GM19328 (cell line): ENCODE results near the gene ODAPH.
"Not testable (repeated sequence)": the region's sequence is repeated elsewhere in the genome, so short reads cannot be mapped to it uniquely, and the experiment has no call there.

ENCODE experiments used
- ATAC-seq: cut with Tn5 transposase; IDR thresholded peaks from one replicate; pipeline ENCODE4 v1.9.1; 2021; ENCODE audit warnings: mild to moderate bottlenecking, moderate library complexity; ENCODE audit not compliant: unreplicated experiment

The ODAPH gene

DNA sequence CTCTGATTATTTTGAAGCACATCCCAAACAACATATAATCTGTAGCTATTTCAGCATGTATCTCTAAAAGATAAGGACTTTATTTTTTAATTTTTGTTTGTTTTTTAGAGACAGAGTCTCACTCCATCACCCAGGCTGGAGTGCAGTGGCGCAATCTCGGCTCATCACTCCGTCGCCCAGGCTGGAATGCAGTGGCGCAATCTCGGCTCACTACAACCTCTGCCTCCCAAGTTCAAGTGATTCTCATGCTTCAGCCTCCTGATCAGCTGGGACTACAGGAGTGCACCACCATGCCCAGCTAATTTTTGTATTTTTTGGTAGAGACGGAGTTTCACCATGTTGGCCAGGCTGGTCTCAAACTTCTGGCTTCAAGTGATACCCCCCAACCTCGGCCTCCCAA lies 11.6 kb upstream of the ODAPH start:
- not testable (repeated sequence) for ATAC-seq

DNA sequence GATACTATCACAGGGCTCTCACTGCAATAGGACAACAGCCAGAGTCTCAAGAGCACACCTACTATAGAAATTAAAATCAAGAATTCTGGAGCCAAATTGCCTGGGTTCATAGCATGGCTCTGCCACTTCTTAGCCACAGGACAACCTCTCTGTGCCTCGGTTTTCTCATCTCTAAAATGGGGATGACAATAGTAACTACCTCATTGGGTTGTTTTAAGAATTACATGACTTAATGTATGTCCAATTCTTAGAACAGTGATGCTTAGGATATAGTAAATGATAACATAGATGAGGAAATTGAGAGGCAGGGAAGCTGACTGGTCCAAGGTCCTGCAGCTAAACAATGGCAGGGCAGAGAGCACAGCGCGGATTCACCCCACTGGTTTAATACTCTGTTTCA lies 11.0 kb upstream of the ODAPH start:
- ATAC-seq = no peak

DNA sequence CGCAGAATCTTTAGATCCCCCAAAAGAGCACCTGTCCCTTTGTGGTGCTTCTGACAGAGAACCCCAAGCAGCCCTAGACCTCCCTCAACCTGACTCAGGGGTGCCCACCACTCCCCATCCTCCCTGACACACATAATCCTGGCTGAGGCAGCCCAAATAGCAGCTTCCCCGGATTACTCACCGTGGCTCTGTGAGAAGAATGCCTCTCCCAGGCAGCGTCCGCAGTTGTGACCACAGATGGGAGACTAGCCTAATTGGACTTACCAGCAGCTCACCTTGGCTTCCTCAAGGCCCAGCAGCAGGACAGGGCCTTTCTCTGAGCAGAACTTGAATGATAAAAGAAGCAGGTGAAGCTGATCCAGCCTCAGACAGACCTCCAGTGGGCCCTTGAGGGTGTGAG lies 10.3 kb upstream of the ODAPH start:
- ATAC-seq = no peak

DNA sequence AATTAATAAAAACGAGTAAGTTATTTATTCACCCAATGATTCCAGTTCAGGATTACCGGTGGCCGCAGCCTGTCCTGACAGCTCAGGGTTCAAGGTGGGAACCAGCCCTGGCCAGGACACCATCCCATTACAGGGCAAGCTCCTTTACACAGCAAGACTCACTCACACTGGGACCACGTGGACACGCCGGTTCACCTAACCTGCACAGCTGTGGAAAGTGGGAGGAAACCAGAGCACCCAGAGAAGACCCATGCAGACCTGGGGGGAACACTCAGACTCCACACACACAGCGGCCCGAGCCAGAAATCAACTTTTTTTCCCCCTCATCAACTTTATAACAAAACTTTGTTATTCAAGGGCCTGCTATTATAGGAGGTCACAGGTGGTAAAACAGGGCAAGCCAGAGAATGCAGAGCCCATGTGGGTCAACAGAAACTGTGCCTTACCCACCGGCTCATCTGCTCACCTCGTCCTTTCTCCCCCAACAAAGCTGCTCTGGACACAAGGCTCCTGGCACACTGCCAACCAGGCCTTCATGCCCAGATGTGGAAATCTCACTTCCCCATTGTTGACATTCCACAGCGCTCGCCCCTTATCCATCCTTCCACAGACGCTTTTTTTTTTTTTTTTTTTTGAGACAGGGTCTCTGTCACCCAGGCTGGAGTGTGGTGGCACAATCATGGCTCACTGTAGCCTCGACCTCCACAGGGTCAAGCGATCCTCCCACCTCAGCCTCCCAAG lies 8.0 kb upstream of the ODAPH start:
- ATAC-seq = no peak

DNA sequence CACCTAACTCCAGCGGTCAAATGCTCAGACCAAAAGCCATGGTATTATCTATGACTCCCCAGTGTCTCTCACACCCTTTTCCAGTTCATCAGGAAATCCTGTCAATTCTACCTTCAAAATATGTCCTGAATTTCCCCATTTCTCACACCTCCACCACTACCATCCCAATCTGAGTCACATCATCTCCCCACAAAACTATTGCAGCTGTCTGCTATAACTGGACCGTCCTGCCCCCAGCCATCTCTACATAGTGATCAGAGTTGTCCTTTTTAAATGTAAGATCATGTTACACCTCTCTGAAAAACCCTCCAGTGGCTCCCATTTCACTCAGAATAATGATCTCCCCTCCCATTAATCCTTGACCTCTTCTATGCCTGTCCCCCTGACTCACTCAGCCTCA lies 6.8 kb upstream of the ODAPH start:
- ATAC-seq = no peak

DNA sequence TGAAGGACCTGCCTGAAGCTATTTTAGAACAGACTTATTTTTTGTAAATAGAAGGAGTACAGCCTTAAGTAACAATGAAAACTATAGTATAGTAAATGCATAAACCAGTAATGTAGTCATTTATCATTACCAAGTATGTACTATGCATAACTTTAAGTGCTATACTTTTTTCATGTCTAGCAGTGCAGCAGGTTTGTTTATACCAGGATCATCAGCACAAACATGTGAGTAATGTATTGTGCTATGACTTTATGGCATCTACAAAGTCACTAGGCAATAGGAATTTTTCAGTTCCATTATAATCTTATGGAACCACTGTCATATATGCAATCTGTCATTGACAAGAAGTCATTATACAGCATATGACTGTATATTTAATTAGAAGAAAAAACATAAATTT lies 3.4 kb upstream of the ODAPH start:
- ATAC-seq = no peak

DNA sequence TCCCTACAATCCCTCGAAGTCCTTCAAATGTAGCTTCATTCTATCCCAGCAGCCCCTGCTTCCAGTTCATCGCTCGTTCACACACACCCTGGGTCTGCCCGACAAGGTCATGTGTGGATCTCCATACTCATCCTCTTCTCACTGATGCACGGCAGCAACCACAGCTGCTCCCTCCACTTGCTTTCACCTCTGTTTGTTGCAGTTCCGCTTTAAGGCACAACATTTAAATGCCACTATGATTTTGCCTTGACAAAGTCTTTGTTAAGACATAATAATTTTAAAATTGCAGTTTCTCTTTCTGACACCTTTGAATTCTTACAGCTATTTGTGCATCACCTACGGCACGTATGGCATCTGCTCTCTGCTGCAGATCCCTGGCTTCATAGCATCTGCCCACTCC lies 1.8 kb downstream of the ODAPH start:
- ATAC-seq = no peak

DNA sequence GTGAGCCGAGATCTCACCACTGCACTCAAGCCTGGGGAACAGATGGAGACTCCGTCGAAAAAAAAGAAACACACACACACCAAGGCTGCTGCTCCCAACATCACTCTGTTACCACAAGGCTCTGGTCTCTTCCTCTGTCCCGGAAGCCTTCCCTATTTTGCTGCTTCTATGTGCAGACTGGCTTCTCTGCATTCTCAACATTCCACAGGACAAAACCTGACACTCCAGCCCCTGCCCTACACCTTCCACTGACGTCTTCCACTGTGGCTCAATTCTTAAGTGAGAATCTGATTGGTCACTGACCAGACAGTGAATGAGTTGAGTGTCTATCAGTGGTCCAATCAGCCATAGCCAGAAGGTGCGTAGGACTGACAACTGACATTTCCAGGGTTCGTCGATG lies 5.9 kb downstream of the ODAPH start:
- ATAC-seq = no peak

DNA sequence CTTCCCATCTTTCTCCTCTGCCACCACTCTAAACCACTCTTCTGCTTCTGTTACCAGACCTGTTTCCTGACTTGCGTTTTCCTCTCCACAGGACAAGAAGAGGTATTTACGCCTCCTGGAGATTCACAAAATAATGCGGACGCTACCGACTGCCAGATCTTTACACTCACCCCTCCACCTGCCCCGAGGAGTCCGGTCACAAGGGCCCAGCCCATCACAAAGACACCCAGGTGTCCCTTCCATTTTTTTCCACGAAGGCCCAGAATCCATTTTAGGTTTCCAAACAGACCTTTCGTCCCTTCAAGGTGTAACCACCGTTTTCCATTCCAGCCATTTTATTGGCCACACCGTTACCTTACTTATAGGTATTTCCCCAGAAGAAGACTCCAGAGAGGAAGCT lies 8.2 kb downstream of the ODAPH start:
- no peak for ATAC-seq

DNA sequence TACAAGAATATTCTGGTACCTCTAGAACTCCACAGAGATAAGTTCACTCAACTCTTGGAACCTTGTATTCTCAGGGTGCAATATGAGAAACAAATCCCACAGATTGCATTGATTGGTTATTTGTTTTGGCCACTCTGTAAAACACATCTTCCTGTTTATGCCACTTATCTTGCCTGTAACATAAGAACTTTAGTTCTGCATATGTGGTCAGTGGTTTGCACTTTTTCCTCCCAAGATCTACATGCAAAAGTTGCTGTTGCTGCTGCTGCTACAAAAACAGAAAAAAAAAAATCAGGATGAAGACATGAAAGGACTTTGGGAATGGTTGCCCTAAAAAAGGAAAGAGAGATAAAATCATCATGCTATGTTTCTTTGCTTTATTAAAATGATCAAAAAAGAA lies 9.6 kb downstream of the ODAPH start:
- ATAC-seq = no peak

DNA sequence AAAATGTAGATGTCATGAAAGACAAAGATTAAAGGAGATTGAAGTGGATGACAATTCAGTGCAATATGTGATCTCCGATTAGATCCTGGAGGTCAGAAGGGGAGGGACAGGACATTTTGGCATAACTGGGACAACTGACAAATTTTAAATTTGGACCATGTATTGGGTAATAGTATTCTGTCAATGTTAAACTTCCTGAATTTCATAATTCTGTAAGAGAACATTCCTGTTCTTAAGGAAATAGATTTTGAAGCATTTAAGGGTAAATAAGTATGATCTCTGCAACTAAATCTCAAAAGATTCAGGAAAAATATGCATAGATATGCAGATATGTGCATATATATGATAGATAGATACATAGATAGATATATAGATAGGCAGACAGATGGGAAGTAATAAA lies 11.0 kb downstream of the ODAPH start:
- no peak for ATAC-seq

DNA sequence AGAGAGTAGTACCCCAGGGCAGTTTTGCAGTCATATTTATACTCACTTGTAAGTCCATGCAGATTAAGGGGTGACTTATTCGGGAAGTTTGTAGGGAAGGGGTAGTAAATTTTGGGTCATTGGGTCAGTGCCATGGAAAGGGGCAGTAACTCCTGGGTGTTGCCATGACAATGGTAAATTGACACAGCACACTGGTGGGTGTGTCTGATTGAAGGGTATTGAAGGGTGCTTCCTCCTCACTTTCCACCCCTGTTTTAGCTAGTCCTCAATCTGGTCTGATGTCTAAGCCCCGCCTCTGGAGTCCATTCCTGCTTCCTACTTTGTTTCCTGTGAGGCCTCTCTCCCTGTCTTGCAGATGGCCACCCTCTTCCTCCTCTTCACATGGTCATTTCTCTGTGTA lies 11.9 kb downstream of the ODAPH start:
- ATAC-seq = no peak

DNA sequence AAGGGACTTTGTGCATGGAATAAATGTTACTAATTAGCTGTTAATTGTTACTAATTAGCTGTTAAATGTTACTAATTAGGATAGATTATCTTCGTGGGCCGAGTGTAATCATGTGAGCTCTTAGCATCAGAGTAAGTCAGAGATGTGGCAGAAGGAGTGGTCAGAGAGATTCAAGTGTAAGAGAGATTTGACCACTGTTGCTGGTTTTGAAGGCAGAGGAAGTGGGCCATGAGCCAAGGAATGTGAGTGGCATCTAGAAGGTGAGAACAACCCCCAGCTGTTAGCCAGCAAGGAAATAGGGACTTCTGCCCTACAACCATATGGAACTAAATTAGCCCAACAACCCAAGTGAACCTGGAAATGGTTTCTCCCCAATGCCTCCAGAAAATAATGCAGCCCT lies 28.2 kb downstream of the ODAPH start:
- no peak for ATAC-seq

DNA sequence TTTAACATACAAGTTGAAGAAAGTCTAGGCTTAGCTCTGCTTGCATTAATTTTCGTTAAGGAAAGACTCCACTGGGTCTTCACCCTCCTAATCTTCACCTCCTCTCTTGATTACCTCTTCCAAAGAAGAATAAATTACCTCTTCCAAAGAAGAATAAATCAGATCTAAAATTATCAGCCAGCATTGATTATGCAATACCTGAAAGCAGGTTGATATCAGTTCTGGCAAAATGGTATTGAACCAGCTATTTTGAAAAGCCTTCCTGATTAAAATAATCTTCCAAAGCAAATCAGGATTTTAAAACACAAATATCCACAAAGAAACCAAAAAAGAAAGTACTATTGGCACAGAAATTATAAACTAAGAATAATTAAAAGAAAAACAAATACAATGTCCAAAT lies 37.5 kb downstream of the ODAPH start:
- no peak for ATAC-seq

DNA sequence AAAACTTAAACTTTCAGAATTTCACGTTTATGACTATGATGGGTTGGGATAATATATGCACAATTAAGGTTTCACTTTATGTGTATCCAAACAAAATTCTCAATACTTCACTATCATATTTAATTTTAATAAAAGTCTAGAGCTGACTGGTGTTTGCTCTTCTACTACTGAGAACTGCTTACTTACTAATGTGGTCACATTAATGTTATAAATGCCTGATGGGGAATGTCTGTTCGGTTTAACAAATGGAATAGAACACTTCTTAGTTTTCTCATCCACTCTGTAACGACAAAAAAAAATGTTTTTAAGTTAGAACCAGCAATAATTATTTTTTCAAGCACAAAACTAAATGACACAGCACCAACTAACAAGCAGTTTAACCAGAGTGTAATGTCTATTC lies 40.2 kb downstream of the ODAPH start:
- ATAC-seq = no peak

DNA sequence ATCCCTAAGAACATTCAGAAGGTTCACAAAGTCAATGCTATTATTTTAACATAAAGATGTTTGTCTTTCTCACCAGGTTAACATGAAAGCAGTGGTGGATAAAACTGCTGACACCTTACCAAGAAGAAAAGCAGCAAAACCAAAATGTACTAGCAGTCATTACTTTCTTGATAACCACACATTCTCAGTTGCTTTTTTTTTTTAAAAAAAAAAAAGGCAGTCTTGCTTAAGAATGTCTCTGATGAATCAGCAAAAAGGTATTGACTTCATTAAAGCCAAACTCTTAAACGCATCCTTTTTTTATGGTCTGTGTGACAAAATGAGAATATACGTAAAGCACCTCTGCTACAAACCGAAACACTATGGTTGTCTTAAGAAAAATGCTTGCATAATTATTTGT lies 42.5 kb downstream of the ODAPH start:
- ATAC-seq = no peak

DNA sequence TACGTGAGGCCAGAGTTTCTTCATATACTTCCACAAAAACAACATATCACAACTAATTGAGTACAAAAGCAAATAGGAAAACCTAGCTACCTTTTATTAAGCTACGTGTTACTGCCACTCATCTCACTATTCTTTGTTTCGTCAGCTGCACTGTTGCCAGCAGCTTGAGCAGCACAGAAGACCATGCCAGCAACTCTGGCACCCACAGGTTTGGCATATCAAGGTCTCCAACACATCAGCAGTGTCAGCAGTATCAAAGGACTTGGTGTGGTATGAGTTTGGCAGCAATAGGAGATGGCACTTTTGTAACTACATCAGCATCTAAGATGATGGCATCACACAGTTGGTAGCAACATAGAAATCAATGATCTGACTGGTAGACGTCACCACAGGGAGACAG lies 43.8 kb downstream of the ODAPH start:
- ATAC-seq = no peak

DNA sequence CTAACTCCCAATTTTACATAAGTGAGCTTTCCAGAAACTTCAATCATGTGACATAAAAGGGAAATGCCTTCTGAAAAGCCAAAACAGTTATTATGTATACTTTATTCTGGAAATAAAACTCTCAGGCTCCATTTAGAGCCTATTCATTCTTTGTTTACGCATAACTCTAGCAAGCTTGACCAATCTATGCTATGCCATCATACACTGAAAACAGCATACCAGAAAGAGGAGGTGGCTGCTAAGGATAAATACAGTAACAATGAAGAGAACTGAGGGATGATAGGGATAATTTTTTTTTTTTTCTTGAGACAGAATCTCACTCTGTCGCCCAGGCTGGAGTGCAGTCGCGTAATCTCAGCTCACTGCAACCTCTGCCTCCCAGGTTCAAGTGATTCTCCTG lies 50.1 kb downstream of the ODAPH start:
- ATAC-seq = no peak

DNA sequence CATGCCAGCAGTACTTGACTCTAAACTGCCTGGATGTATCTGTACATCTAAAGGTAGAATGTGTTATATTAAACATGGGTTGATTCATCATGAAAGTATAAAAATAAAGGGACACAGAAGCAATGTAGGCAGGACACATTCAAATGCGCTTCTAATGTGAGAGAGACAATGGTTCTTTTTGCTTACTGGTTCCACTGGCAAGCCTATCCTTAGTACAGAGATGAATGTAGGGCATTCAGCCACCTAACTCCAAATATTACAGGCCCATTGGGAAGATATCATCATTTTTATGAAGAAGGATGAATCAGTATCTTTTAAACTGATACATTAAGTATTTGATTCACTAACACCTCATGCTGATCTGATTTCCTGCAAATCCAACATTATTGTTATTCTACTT lies 56.4 kb downstream of the ODAPH start:
- ATAC-seq = no peak
